ENCODE results near the gene HLCS.
"Not testable (repeated sequence)": the region's sequence is repeated elsewhere in the genome, so short reads cannot be mapped to it uniquely, and the experiment has no call there.

The HLCS gene

GRCh38 chr21:36955783-36956182 is 10.7 kb downstream of the HLCS start:
- DNase-seq: no peak

- not testable (repeated sequence) for DNase-seq
Observed at GRCh38 chr21:36952331-36952730, 14.1 kb downstream of the HLCS start.

GRCh38 chr21:36949171-36950141 is 17.0 kb downstream of the HLCS start:
- DNase-seq: no peak

DNA sequence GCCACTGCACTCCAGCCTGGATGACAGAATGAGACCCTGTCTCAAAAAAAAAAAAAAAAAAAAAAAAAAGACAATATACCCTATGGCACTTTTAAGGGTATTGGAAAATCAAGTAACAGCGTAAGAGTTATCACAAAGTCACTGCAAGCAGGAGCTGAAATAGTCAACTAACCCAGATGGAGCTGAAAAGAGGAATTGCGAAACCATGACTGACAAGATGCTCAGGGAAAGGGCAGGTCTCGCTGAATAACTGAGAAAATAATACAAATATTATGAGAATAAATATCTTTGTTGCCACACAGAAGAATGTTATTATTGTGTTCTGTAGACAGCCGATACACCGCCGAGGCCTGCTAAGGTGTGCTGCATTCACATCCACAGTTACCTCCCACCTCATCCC is 17.8 kb downstream of the HLCS start:
- DNase-seq: no peak

DNA sequence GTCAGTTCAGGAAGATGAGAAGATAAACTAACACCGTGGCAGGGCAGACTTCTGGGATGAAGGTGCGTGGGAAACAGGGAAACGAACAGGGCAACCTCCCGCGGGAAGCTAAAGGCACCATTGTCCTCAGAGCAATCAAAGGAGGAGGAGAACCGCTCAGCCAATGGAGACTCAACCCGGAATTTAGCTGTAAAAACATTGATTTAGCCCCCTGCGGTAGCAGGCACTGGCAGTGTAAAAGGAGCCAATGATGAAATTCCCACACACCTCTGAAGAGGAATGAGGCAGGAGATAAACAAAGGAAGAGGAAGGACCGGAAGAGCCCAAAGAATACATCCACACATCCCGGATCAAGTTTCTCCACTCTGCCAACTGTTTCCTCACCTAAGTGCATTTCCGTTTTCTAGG is 19.5 kb downstream of the HLCS start:
- DNase-seq: no peak

- DNase-seq: no peak
Observed at GRCh38 chr21:36945496-36946138, 20.9 kb downstream of the HLCS start.

- no peak for DNase-seq
Observed at GRCh38 chr21:36936361-36937135, 29.9 kb downstream of the HLCS start.

DNA sequence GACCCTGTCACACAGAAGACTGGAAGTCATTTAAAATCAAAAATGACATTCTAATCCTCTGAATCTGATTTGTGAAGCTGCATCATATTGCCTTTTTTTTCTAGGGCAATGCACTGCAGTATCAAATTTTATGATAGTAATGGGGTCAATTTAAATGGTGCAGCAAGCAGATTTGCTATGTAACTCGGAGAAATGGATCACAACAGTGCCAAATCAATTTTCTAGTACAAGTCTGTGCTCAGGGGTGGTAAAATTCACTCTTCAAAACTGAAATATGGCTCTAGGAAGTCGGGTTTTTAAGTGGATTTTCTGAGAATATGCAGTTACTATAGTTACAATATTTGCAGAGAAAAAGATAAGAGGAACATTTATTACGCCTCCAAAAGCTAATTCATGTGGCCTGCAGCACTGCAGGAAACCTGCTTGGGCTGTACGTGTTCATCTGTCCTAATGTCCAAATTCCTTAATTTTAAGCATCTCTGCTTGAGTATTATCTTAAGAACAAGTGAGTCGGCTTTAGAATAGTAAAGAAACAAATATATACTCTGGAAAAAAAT is 31.5 kb downstream of the HLCS start:
- no peak for DNase-seq

- no peak for DNase-seq
Observed at GRCh38 chr21:36932161-36932816, 34.2 kb downstream of the HLCS start.

DNA sequence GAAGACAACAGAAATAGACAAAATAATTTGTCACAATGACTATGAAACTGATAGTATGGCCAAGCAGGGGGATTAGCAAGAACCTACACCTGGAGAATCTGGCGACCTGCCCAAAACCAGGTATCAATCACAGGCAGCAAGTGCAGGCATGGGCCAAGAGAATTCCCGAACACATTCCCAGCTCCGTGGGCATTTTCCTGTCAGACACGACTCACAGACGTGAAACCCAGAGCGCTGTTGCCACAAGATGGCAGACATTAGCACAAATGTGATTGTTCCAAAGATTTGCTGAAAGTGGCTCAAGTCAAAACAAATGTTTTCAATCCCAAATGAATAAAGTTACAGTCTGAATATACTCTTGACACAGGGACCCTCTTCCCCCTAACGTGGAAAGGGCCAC is 36.8 kb downstream of the HLCS start:
- no peak for DNase-seq

DNA sequence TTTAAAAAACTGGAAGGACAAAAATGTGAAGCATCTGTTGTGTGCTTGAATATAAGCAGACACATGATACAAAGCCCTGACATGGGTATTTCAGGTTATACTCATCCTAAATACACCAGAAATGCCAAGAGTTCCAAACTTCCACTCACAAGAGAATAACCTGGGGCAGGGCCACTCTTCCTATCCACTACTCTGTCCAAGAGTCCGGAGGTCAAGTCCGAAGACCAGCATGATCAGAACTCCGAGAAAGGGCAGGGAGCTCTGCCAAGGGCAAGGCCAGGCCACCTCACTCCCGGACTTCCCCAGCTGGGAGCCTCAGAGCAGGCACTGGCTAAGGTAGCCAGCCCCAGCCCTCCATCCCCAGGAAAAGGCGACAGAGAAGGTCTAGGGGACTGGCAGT is 37.5 kb downstream of the HLCS start:
- no peak for DNase-seq

DNA sequence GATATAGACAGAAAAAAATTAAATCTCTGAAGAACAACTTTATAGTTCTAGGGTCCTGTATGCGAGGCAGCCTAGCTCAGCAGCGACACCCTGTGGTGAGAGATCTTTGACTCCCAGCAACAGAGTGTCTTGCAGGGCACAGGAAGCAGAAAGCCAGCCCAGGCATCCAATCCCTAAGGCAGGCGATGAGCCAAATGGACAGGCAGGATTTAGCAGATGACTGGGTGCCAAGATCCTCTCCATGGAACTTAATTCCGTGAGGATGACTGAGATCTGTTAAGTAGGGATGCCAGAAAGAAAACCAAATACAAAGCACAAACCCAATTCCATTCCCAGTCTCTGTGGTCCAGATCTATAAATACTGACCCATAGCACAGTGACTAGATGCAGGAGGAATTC is 38.8 kb downstream of the HLCS start:
- peak; percentile 75 for DNase-seq

GRCh38 chr21:36926989-36927718 is 39.3 kb downstream of the HLCS start:
- no peak for DNase-seq

- DNase-seq: no peak
Observed at GRCh38 chr21:36923270-36923669, 43.2 kb downstream of the HLCS start.

GRCh38 chr21:36922861-36923260 is 43.6 kb downstream of the HLCS start:
- no peak for DNase-seq

- DNase-seq: no peak
Observed at GRCh38 chr21:36918291-36918690, 48.2 kb downstream of the HLCS start.

DNA sequence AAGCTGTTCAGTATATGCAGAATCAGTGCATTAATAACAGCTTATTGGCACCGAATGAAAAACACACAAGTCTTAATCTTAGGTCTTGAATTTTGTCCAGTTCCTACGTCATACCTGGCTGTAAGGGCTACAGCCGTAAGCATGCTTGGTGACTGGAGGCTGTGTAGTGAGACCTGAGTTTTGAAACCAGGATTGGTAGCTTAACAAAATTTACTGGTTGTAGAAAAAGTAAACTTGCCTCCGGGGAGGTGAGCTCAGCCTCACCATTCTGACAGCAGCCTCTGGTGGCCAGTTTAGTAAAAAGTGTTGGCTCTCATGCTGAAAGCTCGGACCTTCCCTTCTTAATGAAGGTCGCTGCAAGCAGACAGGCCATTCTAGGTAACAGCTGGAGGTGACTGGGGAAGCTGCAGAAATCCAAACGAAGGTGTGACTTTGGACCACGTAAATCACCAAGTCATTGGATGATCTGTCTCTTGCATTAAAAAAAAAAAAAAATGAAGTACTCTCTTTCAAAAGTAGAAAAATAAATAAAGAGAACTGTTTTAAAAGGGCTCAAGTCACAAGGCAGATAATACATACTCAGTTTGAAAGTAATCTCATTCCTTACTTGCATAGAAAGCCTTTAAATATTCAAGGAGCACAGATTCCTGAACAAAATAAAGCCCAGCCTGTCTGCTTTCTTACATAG is 48.9 kb downstream of the HLCS start:
- no peak for DNase-seq

- DNase-seq: no peak
Observed at GRCh38 chr21:36916718-36917117, 49.8 kb downstream of the HLCS start.

GRCh38 chr21:36915696-36916245 is 50.7 kb downstream of the HLCS start:
- DNase-seq: no peak

- DNase-seq: no peak
Observed at GRCh38 chr21:36915014-36915695, 51.3 kb downstream of the HLCS start.

All from activated CD8-positive, alpha-beta memory T cell treated with anti-CD3 and anti-CD28 coated beads, Interleukin-2, amount 50 U/mL, for 4 hours (primary cell).